Measurements from ENCODE around the gene ZMYM4.

The ZMYM4 gene

GRCh38 chr1:35408925-35409324 lies 140.4 kb downstream of the ZMYM4 start:
- FAIRE-seq: no peak

- no peak for FAIRE-seq
These were observed 157.6 kb downstream of the ZMYM4 start for GRCh38 chr1:35426097-35426586.

- FAIRE-seq: no peak
These were observed 159.9 kb downstream of the ZMYM4 start for GRCh38 chr1:35428360-35428759.

GRCh38 chr1:35430762-35431161 lies 162.3 kb downstream of the ZMYM4 start:
- FAIRE-seq: no peak

GRCh38 chr1:35431173-35431599 lies 162.7 kb downstream of the ZMYM4 start:
- FAIRE-seq: no peak

GRCh38 chr1:35432231-35432630 lies 163.7 kb downstream of the ZMYM4 start:
- no peak for FAIRE-seq

GRCh38 chr1:35433714-35434113 lies 165.2 kb downstream of the ZMYM4 start:
- FAIRE-seq: no peak

- FAIRE-seq: no peak
These were observed 166.2 kb downstream of the ZMYM4 start for GRCh38 chr1:35434703-35435102.

- no peak for FAIRE-seq
These were observed 167.6 kb downstream of the ZMYM4 start for GRCh38 chr1:35436078-35436477.

- FAIRE-seq: no peak
These were observed 168.7 kb downstream of the ZMYM4 start for GRCh38 chr1:35437200-35437599.

- FAIRE-seq: no peak
These were observed 171.1 kb downstream of the ZMYM4 start for GRCh38 chr1:35439626-35440025.

- no peak for FAIRE-seq
These were observed 173.5 kb downstream of the ZMYM4 start for GRCh38 chr1:35441926-35442579.

- FAIRE-seq: no peak
These were observed 174.2 kb downstream of the ZMYM4 start for GRCh38 chr1:35442734-35443133.

GRCh38 chr1:35443768-35444518 lies 175.4 kb downstream of the ZMYM4 start:
- FAIRE-seq: no peak

GRCh38 chr1:35444519-35444774 lies 175.9 kb downstream of the ZMYM4 start:
- no peak for FAIRE-seq

- FAIRE-seq: no peak
These were observed 178.8 kb downstream of the ZMYM4 start for GRCh38 chr1:35447278-35447677.

GRCh38 chr1:35448344-35448801 lies 179.9 kb downstream of the ZMYM4 start:
- no peak for FAIRE-seq

- no peak for FAIRE-seq
These were observed 181.0 kb downstream of the ZMYM4 start for GRCh38 chr1:35449334-35450008.

GRCh38 chr1:35451125-35451528 lies 182.6 kb downstream of the ZMYM4 start:
- FAIRE-seq: peak; percentile 32

- FAIRE-seq: no peak
These were observed 183.7 kb downstream of the ZMYM4 start for GRCh38 chr1:35452106-35452774.

- no peak for FAIRE-seq
These were observed 184.5 kb downstream of the ZMYM4 start for GRCh38 chr1:35453031-35453430.

GRCh38 chr1:35454176-35454575 lies 185.7 kb downstream of the ZMYM4 start:
- FAIRE-seq: no peak

- no peak for FAIRE-seq
These were observed 186.1 kb downstream of the ZMYM4 start for GRCh38 chr1:35454616-35455015.
